Measurements from ENCODE around the gene MEF2B. TPM values are rescaled to one million over a fixed set of nuclear protein-coding genes. Genes with fewer than 3 reads are reported as not detected.

MEF2B gene
- total RNA-seq, 1 experiment from 2014 or later: 1.1 TPM

DNA sequence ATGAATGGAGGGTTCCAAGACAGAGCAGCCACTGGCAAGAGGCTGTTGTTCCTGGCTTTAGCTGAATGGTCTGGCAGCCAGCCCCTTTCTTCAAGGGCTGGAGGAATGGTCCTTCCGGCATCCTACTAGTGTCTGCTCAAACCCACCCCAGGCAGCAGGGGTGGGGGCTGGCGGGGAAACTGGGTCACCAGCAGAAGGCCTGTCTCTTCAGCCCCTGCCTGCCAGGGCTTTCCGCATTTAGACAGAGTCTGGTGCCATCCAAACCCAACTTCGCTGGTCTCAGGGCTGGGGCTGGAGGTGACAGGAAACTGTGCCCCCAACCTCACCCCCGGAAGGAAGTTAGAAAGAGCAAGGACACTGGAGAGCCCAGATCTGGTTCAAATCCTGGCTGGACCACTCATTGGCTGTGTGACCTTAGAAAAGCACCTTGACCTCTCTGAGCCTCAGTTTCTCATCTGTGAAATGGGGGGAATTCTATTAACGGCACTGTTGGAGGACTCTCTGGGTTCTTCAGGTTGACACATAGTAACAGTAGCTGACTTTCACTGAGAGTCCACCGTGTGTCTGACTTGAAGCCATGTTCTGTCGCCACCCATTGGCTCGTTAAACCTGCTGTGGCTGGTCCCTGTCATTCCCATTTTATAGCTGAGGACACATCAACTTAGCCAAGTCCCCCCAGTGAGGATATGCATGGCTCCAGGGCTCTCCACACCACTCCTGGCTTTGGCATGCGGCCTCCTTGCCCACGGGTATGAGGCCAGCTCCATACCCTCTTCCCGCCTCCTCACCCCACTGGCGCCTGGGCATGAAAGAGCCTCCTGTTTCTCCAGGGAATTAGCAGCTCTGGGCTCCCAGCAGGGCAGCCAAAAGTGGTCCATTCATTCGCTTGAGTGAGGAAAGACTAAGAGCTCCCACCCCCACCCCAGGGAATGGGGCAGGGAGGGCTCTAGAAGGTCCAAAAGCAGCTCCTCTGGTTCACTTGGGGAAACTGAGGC is 35.6 kb upstream of the MEF2B start:
- Histone ChIP-seq H3K4me1 (ENCODE audit: control insufficient read depth, insufficient read depth, low read length) (peaks cover 7% of the 10 kb centered on the region), H3K36me3 (ENCODE audit: control insufficient read depth, insufficient read depth, low read length) (peaks cover 3% of the 10 kb centered on the region; the same call in 1 of the 2 replicates), H3K27me3 (ENCODE audit: control insufficient read depth, insufficient read depth, low read length) (no peaks in the 10 kb centered on the region), H3K27ac (ENCODE audit: low read length) (no peak overlapping the region), H3K9me3 (ENCODE audit: control insufficient read depth, insufficient read depth, low read depth, low read length) (no peaks in the 10 kb centered on the region), H3K4me3 (ENCODE audit: low read depth in 2 of 2, low read length in 2 of 2) (no peak overlapping the region)
- CTCF ChIA-PET: interaction anchor here (0.6 kb wide), 1 partner anchor 26 kb away, joined by 3 read pairs; no protein-coding TSS in a partner anchor
- in situ Hi-C loops (cut with HindIII; ENCODE audit: low pct_unique_long_range_greater_than_20kb, low sequenced_read_pairs) (no loop called here), intact Hi-C loops (cut with micrococcal nuclease; ENCODE audit: unreplicated experiment) (no loop called here)
- POLR2A ChIA-PET: no interaction called here
- DNase-seq (ENCODE audit: low read depth, low spot score) (no peak), ATAC-seq (no peak)
- no peak for TF ChIP-seq TCF7L2 (IDR thresholded peaks at IDR 0.05; ENCODE audit: low read depth, low read length)
- TF ChIP-seq, protein P1, sequence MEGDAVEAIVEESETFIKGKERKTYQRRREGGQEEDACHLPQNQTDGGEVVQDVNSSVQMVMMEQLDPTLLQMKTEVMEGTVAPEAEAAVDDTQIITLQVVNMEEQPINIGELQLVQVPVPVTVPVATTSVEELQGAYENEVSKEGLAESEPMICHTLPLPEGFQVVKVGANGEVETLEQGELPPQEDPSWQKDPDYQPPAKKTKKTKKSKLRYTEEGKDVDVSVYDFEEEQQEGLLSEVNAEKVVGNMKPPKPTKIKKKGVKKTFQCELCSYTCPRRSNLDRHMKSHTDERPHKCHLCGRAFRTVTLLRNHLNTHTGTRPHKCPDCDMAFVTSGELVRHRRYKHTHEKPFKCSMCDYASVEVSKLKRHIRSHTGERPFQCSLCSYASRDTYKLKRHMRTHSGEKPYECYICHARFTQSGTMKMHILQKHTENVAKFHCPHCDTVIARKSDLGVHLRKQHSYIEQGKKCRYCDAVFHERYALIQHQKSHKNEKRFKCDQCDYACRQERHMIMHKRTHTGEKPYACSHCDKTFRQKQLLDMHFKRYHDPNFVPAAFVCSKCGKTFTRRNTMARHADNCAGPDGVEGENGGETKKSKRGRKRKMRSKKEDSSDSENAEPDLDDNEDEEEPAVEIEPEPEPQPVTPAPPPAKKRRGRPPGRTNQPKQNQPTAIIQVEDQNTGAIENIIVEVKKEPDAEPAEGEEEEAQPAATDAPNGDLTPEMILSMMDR (IDR thresholded peaks at IDR 0.05): no peak
- no peak for TF ChIP-seq POLR2AphosphoS5 (IDR thresholded peaks at IDR 0.05; ENCODE audit: low read depth, low read length)
- no peak for TF ChIP-seq SIN3A (IDR thresholded peaks at IDR 0.05; ENCODE audit: borderline replicate concordance, insufficient read depth, low read depth, low read length)
- TF ChIP-seq, protein P2, sequence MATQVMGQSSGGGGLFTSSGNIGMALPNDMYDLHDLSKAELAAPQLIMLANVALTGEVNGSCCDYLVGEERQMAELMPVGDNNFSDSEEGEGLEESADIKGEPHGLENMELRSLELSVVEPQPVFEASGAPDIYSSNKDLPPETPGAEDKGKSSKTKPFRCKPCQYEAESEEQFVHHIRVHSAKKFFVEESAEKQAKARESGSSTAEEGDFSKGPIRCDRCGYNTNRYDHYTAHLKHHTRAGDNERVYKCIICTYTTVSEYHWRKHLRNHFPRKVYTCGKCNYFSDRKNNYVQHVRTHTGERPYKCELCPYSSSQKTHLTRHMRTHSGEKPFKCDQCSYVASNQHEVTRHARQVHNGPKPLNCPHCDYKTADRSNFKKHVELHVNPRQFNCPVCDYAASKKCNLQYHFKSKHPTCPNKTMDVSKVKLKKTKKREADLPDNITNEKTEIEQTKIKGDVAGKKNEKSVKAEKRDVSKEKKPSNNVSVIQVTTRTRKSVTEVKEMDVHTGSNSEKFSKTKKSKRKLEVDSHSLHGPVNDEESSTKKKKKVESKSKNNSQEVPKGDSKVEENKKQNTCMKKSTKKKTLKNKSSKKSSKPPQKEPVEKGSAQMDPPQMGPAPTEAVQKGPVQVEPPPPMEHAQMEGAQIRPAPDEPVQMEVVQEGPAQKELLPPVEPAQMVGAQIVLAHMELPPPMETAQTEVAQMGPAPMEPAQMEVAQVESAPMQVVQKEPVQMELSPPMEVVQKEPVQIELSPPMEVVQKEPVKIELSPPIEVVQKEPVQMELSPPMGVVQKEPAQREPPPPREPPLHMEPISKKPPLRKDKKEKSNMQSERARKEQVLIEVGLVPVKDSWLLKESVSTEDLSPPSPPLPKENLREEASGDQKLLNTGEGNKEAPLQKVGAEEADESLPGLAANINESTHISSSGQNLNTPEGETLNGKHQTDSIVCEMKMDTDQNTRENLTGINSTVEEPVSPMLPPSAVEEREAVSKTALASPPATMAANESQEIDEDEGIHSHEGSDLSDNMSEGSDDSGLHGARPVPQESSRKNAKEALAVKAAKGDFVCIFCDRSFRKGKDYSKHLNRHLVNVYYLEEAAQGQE (IDR thresholded peaks at IDR 0.05; ENCODE audit: insufficient read depth in 1 of 2, low read depth in 2 of 2, low read length in 1 of 2): no peak
- no TSS peak for BruUV-seq (replicated peaks)

DNA sequence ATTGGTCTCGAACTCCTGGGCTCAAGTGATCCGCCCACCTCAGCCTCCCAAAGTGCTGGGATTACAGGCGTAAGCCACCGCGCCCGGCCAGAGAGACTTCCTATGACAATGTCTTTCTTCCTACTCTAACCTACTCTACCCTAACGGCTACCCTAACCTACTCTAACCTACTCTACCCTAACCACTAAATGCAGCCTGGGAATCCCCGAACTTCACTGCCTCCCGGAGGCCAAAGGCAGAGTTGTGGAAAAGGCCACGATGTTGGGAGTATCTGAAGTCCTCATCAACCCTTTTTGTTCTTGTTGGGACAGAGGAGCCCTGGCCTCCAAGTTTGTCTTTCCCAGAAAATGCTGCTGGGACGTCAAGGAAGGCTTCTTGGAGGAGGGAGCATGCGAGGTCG is 34.1 kb upstream of the MEF2B start:
- CTCF ChIA-PET: no interaction called here
- no TSS peak for BruUV-seq (replicated peaks)
- Histone ChIP-seq H3K27me3 (ENCODE audit: control insufficient read depth, insufficient read depth, low read length) (no peaks in the 10 kb centered on the region), H3K4me1 (ENCODE audit: control insufficient read depth, insufficient read depth, low read length) (peaks cover 7% of the 10 kb centered on the region), H3K27ac (ENCODE audit: low read length) (no peak overlapping the region), H3K9me3 (ENCODE audit: control insufficient read depth, insufficient read depth, low read depth, low read length) (no peaks in the 10 kb centered on the region), H3K36me3 (ENCODE audit: control insufficient read depth, insufficient read depth, low read length) (peaks cover 3% of the 10 kb centered on the region; the same call in 1 of the 2 replicates), H3K4me3 (ENCODE audit: low read depth in 2 of 2, low read length in 2 of 2) (no peak overlapping the region)
- no peak for ATAC-seq
- POLR2A ChIA-PET: interaction anchor here (0.6 kb wide), 1 partner anchor 11 kb away, joined by 7 read pairs; no protein-coding TSS in a partner anchor
- in situ Hi-C loops (cut with HindIII; ENCODE audit: low pct_unique_long_range_greater_than_20kb, low sequenced_read_pairs) (no loop called here), intact Hi-C loops (cut with micrococcal nuclease; ENCODE audit: unreplicated experiment) (no loop called here)
- TF ChIP-seq, protein P2 (IDR thresholded peaks at IDR 0.05; ENCODE audit: insufficient read depth in 1 of 2, low read depth in 2 of 2, low read length in 1 of 2): no peak
- TF ChIP-seq POLR2AphosphoS5 (IDR thresholded peaks at IDR 0.05; ENCODE audit: low read depth, low read length) (no peak), SIN3A (IDR thresholded peaks at IDR 0.05; ENCODE audit: borderline replicate concordance, insufficient read depth, low read depth, low read length) (no peak), TCF7L2 (IDR thresholded peaks at IDR 0.05; ENCODE audit: low read depth, low read length) (no peak)
- TF ChIP-seq, protein P1 (IDR thresholded peaks at IDR 0.05): no peak
- DNase-seq (ENCODE audit: low read depth, low spot score): no peak

Measured in Panc1 (cell line).